HFFc6 (cell line): Measurements from ENCODE around the gene OPN1MW3. TPM values are rescaled to one million over a fixed set of nuclear protein-coding genes. Genes with fewer than 3 reads are reported as not detected.

Experiments
- DNase-seq: peaks from one replicate; pipeline ENCODE4 v3.0.0-alpha.2; 2018
- H3K27ac Mint-ChIP-seq: 2 replicates; pipeline ENCODE4 v1.8.0; 2020; ENCODE audit warnings: mild to moderate bottlenecking, mixed read lengths
- H3K27me3 Mint-ChIP-seq: 2 replicates; pipeline ENCODE4 v1.8.0; 2021; ENCODE audit warnings: mild to moderate bottlenecking, moderate library complexity, mixed read lengths; ENCODE audit not compliant: insufficient read depth
- H3K36me3 Mint-ChIP-seq: 2 replicates; pipeline ENCODE4 v1.8.0; 2021; ENCODE audit warnings: low read depth, mixed read lengths
- H3K4me1 Mint-ChIP-seq: 2 replicates; pipeline ENCODE4 v1.8.0; 2020; ENCODE audit warnings: low read depth, mixed read lengths
- H3K4me3 Mint-ChIP-seq: 2 replicates; pipeline ENCODE4 v1.8.0; 2020; ENCODE audit warnings: mild to moderate bottlenecking, moderate library complexity, mixed read lengths
- H3K9me3 Mint-ChIP-seq: 2 replicates; pipeline ENCODE4 v1.8.0; 2020; ENCODE audit warnings: mild to moderate bottlenecking, mixed read lengths
- CTCF ChIP-seq: fragments of 200-600 bp; sonication (generic); IDR thresholded peaks from 2 replicates; pipeline ENCODE4 v1.5.0; 2021; ENCODE audit warnings: antibody characterized with exemption, mild to moderate bottlenecking
- total RNA-seq, 6 experiments: library from RNA; stranded (reverse); fragmentation: NEBNext Ultra II Directional; extraction: Animal tissue kit (Norgen Biotek cat#: 25700); gene quantifications; 2 replicates in 1 of 6; 3 replicates in 5 of 6; pipeline ENCODE4 v1.2.3, GENCODE V29; 2021

The OPN1MW3 gene
- total RNA-seq, 6 experiments from 2014 or later: not detected

DNA sequence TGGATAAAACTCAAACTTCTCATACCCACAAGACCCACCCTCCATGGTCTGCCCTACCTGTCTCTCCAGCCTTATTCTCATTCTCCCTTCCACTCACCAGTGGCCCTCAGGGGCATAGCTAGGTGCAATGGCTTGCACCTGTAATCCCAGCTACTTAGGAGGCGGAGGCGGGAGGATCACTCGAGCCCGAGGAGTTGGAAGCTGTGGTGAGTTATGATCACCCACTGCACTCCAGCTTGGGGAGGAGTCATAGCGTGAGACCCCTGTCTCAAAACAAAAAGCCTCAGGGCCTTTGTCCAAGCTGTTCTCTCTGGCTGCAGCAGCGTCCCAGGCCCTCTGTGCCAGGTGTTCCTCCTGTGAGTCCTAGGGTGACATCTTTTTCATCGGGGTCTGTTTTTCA lies 54.7 kb downstream of the OPN1MW3 start:
- Mint-ChIP-seq H3K9me3 (no peaks in the 10 kb centered on the region), H3K27ac (no peak overlapping the region), H3K4me3 (no peak overlapping the region), H3K36me3 (no peaks in the 10 kb centered on the region), H3K27me3 (peaks cover 8% of the 10 kb centered on the region), H3K4me1 (peaks cover 9% of the 10 kb centered on the region; the same call in 1 of the 2 replicates)
- TF ChIP-seq CTCF: no peak
- DNase-seq: no peak

DNA sequence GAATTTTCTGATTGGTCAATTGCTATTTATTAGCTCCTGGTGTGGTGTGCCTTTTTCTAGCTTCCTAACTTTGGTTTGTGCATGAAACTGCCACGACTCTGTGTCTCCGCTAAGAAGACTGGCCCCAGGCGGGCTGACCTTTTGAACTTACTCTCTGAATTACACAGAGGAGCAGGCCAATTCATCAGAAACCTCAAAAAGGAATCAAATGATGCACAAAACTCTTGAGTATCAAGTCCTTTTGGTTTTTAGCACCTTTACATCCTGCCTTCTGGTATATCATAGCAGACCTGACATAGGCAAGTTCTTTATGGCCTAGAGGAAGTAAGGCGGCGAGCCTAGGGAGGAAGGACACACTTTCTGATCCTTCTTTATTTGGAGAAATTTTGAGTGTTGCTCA lies 55.8 kb downstream of the OPN1MW3 start:
- no peak for DNase-seq
- H3K27me3 Mint-ChIP-seq: peaks cover 8% of the 10 kb centered on the region
- H3K36me3 Mint-ChIP-seq: no peaks in the 10 kb centered on the region
- no peak overlapping the region for H3K4me3 Mint-ChIP-seq
- TF ChIP-seq CTCF: no peak
- H3K9me3 Mint-ChIP-seq: no peaks in the 10 kb centered on the region
- H3K27ac Mint-ChIP-seq: no peak overlapping the region
- H3K4me1 Mint-ChIP-seq: peaks cover 9% of the 10 kb centered on the region; the same call in 1 of the 2 replicates

- TF ChIP-seq CTCF: no peak
- no peaks in the 10 kb centered on the region for H3K9me3 Mint-ChIP-seq
- H3K27ac Mint-ChIP-seq: no peak overlapping the region
- peaks cover 9% of the 10 kb centered on the region; the same call in 1 of the 2 replicates for H3K4me1 Mint-ChIP-seq
- DNase-seq: no peak
- no peaks in the 10 kb centered on the region for H3K36me3 Mint-ChIP-seq
- H3K27me3 Mint-ChIP-seq: peaks cover 22% of the 10 kb centered on the region
- H3K4me3 Mint-ChIP-seq: no peak overlapping the region
Observed at GRCh38 chrX:154315416-154315815, 58.0 kb downstream of the OPN1MW3 start.

GRCh38 chrX:154317391-154317995 lies 60.1 kb downstream of the OPN1MW3 start:
- Mint-ChIP-seq H3K4me1 (peaks cover 9% of the 10 kb centered on the region; the same call in 1 of the 2 replicates), H3K4me3 (no peak overlapping the region), H3K27ac (no peak overlapping the region), H3K9me3 (no peaks in the 10 kb centered on the region), H3K27me3 (peaks cover 24% of the 10 kb centered on the region), H3K36me3 (no peaks in the 10 kb centered on the region)
- no peak for DNase-seq
- TF ChIP-seq CTCF: peak; percentile 63

DNA sequence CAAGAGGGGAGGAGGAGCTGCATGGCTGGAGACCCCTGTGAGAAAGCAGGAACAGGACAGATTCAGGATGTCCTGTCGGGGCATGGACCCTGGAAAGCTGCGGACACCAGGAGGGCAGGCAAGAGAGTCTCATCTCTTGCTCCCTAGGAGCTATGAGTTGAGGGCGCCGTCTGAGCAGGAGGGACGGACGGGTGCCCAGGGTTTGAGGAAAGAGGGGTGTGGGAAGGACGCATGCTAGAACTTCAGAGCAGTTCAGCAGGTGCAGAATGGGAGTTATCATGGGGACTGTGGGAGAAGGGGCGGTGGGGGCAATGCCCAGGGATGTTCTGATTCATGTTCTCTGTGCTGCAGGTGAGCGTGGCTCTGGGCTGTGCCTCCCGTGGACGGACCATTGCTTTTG lies 63.0 kb downstream of the OPN1MW3 start:
- Mint-ChIP-seq H3K4me3 (no peak overlapping the region), H3K36me3 (no peaks in the 10 kb centered on the region), H3K27me3 (peaks cover 31% of the 10 kb centered on the region), H3K4me1 (peaks cover 5% of the 10 kb centered on the region; the same call in 1 of the 2 replicates), H3K27ac (no peak overlapping the region), H3K9me3 (no peaks in the 10 kb centered on the region)
- no peak for TF ChIP-seq CTCF
- DNase-seq: no peak

Other genes starting within 250 kb of the OPN1MW3 start
- gene IRAK1, start 237.7 kb upstream of the OPN1MW3 start, total RNA-seq: 100 to 1,000 TPM; 103 to 133 (median 120) TPM
- gene MECP2, start 159.9 kb upstream of the OPN1MW3 start, total RNA-seq: 10 to 100 TPM; 28.8 to 35.8 (median 31.9) TPM
- not detected for gene OPN1LW, start 113.3 kb upstream of the OPN1MW3 start, total RNA-seq
- gene OPN1MW, start 75.0 kb upstream of the OPN1MW3 start, total RNA-seq: not detected
- not detected for gene OPN1MW2, start 37.8 kb upstream of the OPN1MW3 start, total RNA-seq
- not detected for gene TEX28, start 37.5 kb downstream of the OPN1MW3 start, total RNA-seq
- not detected for gene TKTL1, start 38.2 kb downstream of the OPN1MW3 start, total RNA-seq
- gene FLNA, start 117.1 kb downstream of the OPN1MW3 start, total RNA-seq: 1,000 to 10,000 TPM; 2,260 to 2,886 (median 2,666) TPM
- 100 to 1,000 TPM in 4 of 6 experiments, 10 to 100 TPM in 2; 84.8 to 119 (median 108) TPM for gene EMD, start 121.7 kb downstream of the OPN1MW3 start, total RNA-seq
- gene RPL10, start 140.8 kb downstream of the OPN1MW3 start, total RNA-seq: 1,000 to 10,000 TPM; 1,764 to 1,978 (median 1,934) TPM
- gene DNASE1L1, start 151.7 kb downstream of the OPN1MW3 start, total RNA-seq: 10 to 100 TPM; 74.8 to 96.3 (median 87.4) TPM
- 10 to 100 TPM; 13.0 to 17.3 (median 15.1) TPM for gene TAFAZZIN, start 154.0 kb downstream of the OPN1MW3 start, total RNA-seq
- gene ATP6AP1, start 171.1 kb downstream of the OPN1MW3 start, total RNA-seq: 100 to 1,000 TPM; 107 to 154 (median 123) TPM
- 100 to 1,000 TPM; 144 to 154 (median 147) TPM for gene GDI1, start 179.6 kb downstream of the OPN1MW3 start, total RNA-seq
- gene FAM50A, start 186.6 kb downstream of the OPN1MW3 start, total RNA-seq: 100 to 1,000 TPM in 1 of 6 experiments, 10 to 100 TPM in 5; 77.3 to 103 (median 86.9) TPM
- 10 to 100 TPM; 66.2 to 98.7 (median 79.8) TPM for gene PLXNA3, start 200.7 kb downstream of the OPN1MW3 start, total RNA-seq
- gene LAGE3, start 221.7 kb downstream of the OPN1MW3 start, total RNA-seq: 10 to 100 TPM; 13.8 to 18.3 (median 17.4) TPM
- 10 to 100 TPM; 26.7 to 31.6 (median 29.7) TPM for gene UBL4A, start 229.0 kb downstream of the OPN1MW3 start, total RNA-seq
- 10 to 100 TPM; 34.6 to 46.5 (median 37.7) TPM for gene SLC10A3, start 233.0 kb downstream of the OPN1MW3 start, total RNA-seq